NT2/D1 (cell line): ENCODE data around the gene INPP5D.
"Not testable (repeated sequence)": the region's sequence is repeated elsewhere in the genome, so short reads cannot be mapped to it uniquely, and the experiment has no call there.

Source experiments
- DNase-seq: peaks from one replicate; pipeline ENCODE4 v3.0.0-alpha.2; 2011; ENCODE audit warnings: low read depth, low spot score
- H3K27me3 ChIP-seq: 2 replicates; pipeline ENCODE4 v1.6.0; 2011; ENCODE audit warnings: mild to moderate bottlenecking; ENCODE audit not compliant: insufficient read length, insufficient read depth
- H3K36me3 ChIP-seq: 2 replicates; pipeline ENCODE4 v1.6.1; 2011; ENCODE audit warnings: mild to moderate bottlenecking, low read length, mixed read lengths; ENCODE audit not compliant: insufficient read depth, insufficient read length
- H3K4me1 ChIP-seq: 2 replicates; pipeline ENCODE4 v1.5.1; 2011; ENCODE audit not compliant: insufficient read depth, insufficient read length
- H3K4me3 ChIP-seq: 2 replicates; pipeline ENCODE4 v1.5.1; 2011; ENCODE audit warnings: low read depth; ENCODE audit not compliant: insufficient read length
- H3K9ac ChIP-seq: 2 replicates; pipeline ENCODE4 v1.6.0; 2011; ENCODE audit warnings: low read depth; ENCODE audit not compliant: insufficient read length
- H3K9me3 ChIP-seq: 2 replicates; pipeline ENCODE4 v1.5.1; 2011; ENCODE audit warnings: mild to moderate bottlenecking, low read length; ENCODE audit not compliant: insufficient read depth
- SUZ12 ChIP-seq: IDR thresholded peaks from 2 replicates; pipeline ENCODE4 v1.6.1; 2011; ENCODE audit not compliant: insufficient read length, insufficient read depth; ENCODE audit errors: extremely low read depth
- YY1 ChIP-seq: IDR thresholded peaks from 2 replicates; pipeline ENCODE4 v1.6.1; 2011; ENCODE audit not compliant: insufficient read length, insufficient read depth
- ZNF274 ChIP-seq: IDR thresholded peaks from 2 replicates; pipeline ENCODE4 v1.6.1; 2011; ENCODE audit warnings: mild to moderate bottlenecking, low read depth, low read length

Gene INPP5D

GRCh38 chr2:233117811-233118647, 57.9 kb downstream of the INPP5D start:
- H3K4me3 ChIP-seq: no peak overlapping the region
- no peaks in the 10 kb centered on the region for H3K9me3 ChIP-seq
- H3K27me3 ChIP-seq: no peaks in the 10 kb centered on the region
- H3K9ac ChIP-seq: peak overlapping the region; percentile 44
- DNase-seq: no peak
- TF ChIP-seq ZNF274: no peak
- TF ChIP-seq SUZ12: no peak
- TF ChIP-seq YY1: no peak
- no peaks in the 10 kb centered on the region for H3K36me3 ChIP-seq
- H3K4me1 ChIP-seq: peaks cover 12% of the 10 kb centered on the region

- Histone ChIP-seq H3K9me3 (no peaks in the 10 kb centered on the region), H3K36me3 (no peaks in the 10 kb centered on the region), H3K9ac (no peak overlapping the region), H3K4me3 (no peak overlapping the region), H3K27me3 (no peaks in the 10 kb centered on the region), H3K4me1 (peaks cover 12% of the 10 kb centered on the region)
- no peak for DNase-seq
- TF ChIP-seq SUZ12: no peak
Observed at GRCh38 chr2:233118648-233119000, 58.5 kb downstream of the INPP5D start.

- Histone ChIP-seq H3K9me3 (no peaks in the 10 kb centered on the region), H3K4me1 (peaks cover 12% of the 10 kb centered on the region), H3K27me3 (no peaks in the 10 kb centered on the region), H3K9ac (no peak overlapping the region), H3K4me3 (no peak overlapping the region), H3K36me3 (no peaks in the 10 kb centered on the region)
- TF ChIP-seq YY1: no peak
- TF ChIP-seq ZNF274: no peak
- no peak for TF ChIP-seq SUZ12
- no peak for DNase-seq
Observed at GRCh38 chr2:233119123-233119522, 59.0 kb downstream of the INPP5D start.

GRCh38 chr2:233119806-233120205, 59.7 kb downstream of the INPP5D start:
- no peak for DNase-seq

GRCh38 chr2:233120459-233120858, 60.3 kb downstream of the INPP5D start:
- Histone ChIP-seq H3K36me3 (no peaks in the 10 kb centered on the region), H3K4me1 (peaks cover 12% of the 10 kb centered on the region), H3K9ac (no peak overlapping the region), H3K4me3 (no peak overlapping the region), H3K27me3 (no peaks in the 10 kb centered on the region), H3K9me3 (no peaks in the 10 kb centered on the region)
- TF ChIP-seq SUZ12 (no peak), ZNF274 (no peak), YY1 (no peak)
- DNase-seq: no peak

More at GRCh38 chr2:233119806-233120205, 59.7 kb downstream of the INPP5D start:
- H3K4me3 ChIP-seq: no peak overlapping the region
- H3K27me3 ChIP-seq: no peaks in the 10 kb centered on the region
- TF ChIP-seq YY1 (no peak), ZNF274 (no peak), SUZ12 (no peak)
- H3K4me1 ChIP-seq: peaks cover 11% of the 10 kb centered on the region
- no peak overlapping the region for H3K9ac ChIP-seq
- H3K9me3 ChIP-seq: no peaks in the 10 kb centered on the region
- no peaks in the 10 kb centered on the region for H3K36me3 ChIP-seq

DNA sequence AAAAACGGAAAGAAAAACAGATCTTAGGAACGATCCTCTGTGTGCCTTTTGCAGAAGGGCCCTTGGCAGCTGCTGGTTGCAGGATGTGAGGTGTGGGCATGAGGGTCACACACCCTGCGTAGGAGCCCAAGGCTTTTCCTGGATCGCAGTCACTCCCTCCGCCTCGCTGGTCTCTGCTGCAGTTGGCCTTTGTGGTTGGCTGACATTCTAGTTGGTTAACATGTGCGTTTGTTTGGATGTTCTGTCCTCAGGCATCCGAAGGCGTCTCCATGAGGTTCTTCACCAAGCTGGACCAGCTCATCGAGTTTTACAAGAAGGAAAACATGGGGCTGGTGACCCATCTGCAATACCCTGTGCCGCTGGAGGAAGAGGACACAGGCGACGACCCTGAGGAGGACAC, 61.7 kb downstream of the INPP5D start:
- Histone ChIP-seq H3K9ac (no peak overlapping the region), H3K4me1 (peaks cover 12% of the 10 kb centered on the region), H3K4me3 (no peak overlapping the region), H3K9me3 (no peaks in the 10 kb centered on the region), H3K36me3 (no peaks in the 10 kb centered on the region), H3K27me3 (no peaks in the 10 kb centered on the region)
- no peak for TF ChIP-seq ZNF274
- no peak for TF ChIP-seq YY1
- TF ChIP-seq SUZ12: no peak
- no peak for DNase-seq

DNA sequence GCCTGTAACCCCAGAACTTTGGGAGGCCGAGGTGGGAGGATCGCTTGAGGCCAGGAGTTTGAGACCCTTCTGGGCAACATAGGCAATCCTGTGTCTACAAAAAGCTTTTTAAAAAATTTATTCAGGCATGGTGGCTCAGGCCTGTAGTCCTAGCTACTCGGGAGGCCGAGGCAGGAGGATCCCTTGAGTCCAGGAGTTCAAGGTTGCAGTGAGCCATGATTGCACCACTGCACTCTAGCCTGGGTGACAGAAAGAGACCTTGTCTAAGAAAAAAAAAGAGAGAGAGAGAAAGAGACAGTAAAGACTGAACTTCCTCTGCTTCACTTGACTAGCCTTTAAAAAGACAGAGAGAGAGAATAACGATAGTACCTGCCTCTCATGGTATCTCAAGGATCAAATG, 62.4 kb downstream of the INPP5D start:
- no peaks in the 10 kb centered on the region for H3K27me3 ChIP-seq
- no peak overlapping the region for H3K9ac ChIP-seq
- no peaks in the 10 kb centered on the region for H3K36me3 ChIP-seq
- no peak overlapping the region for H3K4me3 ChIP-seq
- no peak for DNase-seq
- no peak for TF ChIP-seq ZNF274
- no peak for TF ChIP-seq YY1
- TF ChIP-seq SUZ12: no peak
- no peaks in the 10 kb centered on the region for H3K9me3 ChIP-seq
- peaks cover 8% of the 10 kb centered on the region for H3K4me1 ChIP-seq

DNA sequence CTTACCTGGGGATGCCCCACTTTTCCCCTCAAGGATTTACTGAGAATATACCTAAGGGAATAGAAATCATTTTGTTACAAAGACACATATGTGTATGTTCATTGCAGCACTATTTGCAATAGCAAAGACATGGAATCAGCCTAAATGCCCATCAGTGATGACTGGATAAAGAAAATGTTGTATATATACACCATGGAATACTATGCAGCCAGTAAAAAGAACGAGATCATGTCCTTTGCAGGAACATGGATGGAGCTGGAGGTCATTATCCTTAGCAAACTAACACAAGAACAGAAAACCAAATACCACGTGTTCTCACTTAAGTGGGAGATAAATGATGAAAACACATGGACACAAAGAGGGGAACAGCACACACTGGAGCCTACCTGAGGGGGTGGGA, 63.4 kb downstream of the INPP5D start:
- not testable (repeated sequence) for DNase-seq, H3K4me1 ChIP-seq, H3K9me3 ChIP-seq, H3K27me3 ChIP-seq, H3K36me3 ChIP-seq, H3K9ac ChIP-seq, H3K4me3 ChIP-seq
